Measurements from ENCODE around the gene DSCAML1. TPM values are rescaled to one million over a fixed set of nuclear protein-coding genes. Genes with fewer than 3 reads are reported as not detected.

The DSCAML1 gene
- total and polyA plus RNA-seq, 8 donors = 0.08 to 2.9 (median 0.45) TPM

- intact Hi-C loops (cut with DNase I; ENCODE audit: low total_unique reads) = no loop called here
- H3K4me1 ChIP-seq = no peaks in the 10 kb centered on the region
- H3K9me3 ChIP-seq = peaks cover 0 to 18% (median 9%) of the 10 kb centered on the region in 4 donors
- no peak for DNase-seq
- WGBS, 5 donors = 20 to 39% (median 31%) methylated on average over 4 of the region's 4 CpGs
- peaks cover 0 to 16% (median 0%) of the 10 kb centered on the region in 3 donors for H3K27me3 ChIP-seq
- H3K4me3 ChIP-seq = no peak overlapping the region
- no peaks in the 10 kb centered on the region for H3K36me3 ChIP-seq
- H3K27ac ChIP-seq = no peak overlapping the region
- TF ChIP-seq POLR2AphosphoS5 (IDR thresholded peaks at IDR 0.05) (no peak), POLR2A (IDR thresholded peaks at IDR 0.05) (no peak)
These were observed 176.9 kb downstream of the DSCAML1 start for GRCh38 chr11:117620086-117620485.

- intact Hi-C loops (cut with DNase I; ENCODE audit: low total_unique reads) = no loop called here
- H3K27me3 ChIP-seq = peaks cover 0 to 21% (median 0%) of the 10 kb centered on the region in 3 donors
- H3K4me3 ChIP-seq = no peak overlapping the region
- no peak for TF ChIP-seq POLR2A (IDR thresholded peaks at IDR 0.05)
- H3K9me3 ChIP-seq = peaks cover 0 to 18% (median 9%) of the 10 kb centered on the region in 4 donors
- H3K4me1 ChIP-seq = no peaks in the 10 kb centered on the region
- H3K36me3 ChIP-seq = no peaks in the 10 kb centered on the region
- H3K27ac ChIP-seq = no peak overlapping the region
- 82 to 94% (median 89%) methylated on average over 4 of the region's 4 CpGs for WGBS, 5 donors
- DNase-seq = no peak
These were observed 177.4 kb downstream of the DSCAML1 start for GRCh38 chr11:117619661-117620060.

DNA sequence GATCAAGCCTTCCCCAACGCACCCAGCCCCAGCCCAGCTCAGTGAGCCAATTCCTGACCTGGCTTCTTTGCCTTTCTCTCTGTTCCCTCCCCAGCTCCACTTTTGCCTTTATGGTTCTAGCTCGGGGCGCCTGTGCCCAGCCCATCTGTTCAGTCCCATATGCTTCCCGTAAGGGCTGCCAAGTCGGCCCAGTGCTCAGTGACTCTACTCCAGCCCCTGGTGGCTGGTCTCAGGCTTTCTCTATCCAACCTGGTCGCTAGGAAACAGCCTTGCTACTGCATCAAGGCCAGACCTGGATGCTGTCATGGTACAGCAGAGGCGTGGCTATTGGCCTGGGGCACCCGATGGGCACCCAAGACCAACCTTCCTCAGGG is 178.0 kb downstream of the DSCAML1 start:
- peaks cover 0 to 28% (median 0%) of the 10 kb centered on the region in 3 donors for H3K27me3 ChIP-seq
- peaks cover 0 to 18% (median 11%) of the 10 kb centered on the region in 4 donors for H3K9me3 ChIP-seq
- no peaks in the 10 kb centered on the region for H3K4me1 ChIP-seq
- peak in 1 of 2 donors; percentile 60 for DNase-seq
- no peak overlapping the region for H3K4me3 ChIP-seq
- no peak overlapping the region for H3K27ac ChIP-seq
- TF ChIP-seq, protein P1, sequence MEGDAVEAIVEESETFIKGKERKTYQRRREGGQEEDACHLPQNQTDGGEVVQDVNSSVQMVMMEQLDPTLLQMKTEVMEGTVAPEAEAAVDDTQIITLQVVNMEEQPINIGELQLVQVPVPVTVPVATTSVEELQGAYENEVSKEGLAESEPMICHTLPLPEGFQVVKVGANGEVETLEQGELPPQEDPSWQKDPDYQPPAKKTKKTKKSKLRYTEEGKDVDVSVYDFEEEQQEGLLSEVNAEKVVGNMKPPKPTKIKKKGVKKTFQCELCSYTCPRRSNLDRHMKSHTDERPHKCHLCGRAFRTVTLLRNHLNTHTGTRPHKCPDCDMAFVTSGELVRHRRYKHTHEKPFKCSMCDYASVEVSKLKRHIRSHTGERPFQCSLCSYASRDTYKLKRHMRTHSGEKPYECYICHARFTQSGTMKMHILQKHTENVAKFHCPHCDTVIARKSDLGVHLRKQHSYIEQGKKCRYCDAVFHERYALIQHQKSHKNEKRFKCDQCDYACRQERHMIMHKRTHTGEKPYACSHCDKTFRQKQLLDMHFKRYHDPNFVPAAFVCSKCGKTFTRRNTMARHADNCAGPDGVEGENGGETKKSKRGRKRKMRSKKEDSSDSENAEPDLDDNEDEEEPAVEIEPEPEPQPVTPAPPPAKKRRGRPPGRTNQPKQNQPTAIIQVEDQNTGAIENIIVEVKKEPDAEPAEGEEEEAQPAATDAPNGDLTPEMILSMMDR (IDR thresholded peaks at IDR 0.05) = no peak
- no peak for TF ChIP-seq POLR2A (IDR thresholded peaks at IDR 0.05)
- H3K36me3 ChIP-seq = no peaks in the 10 kb centered on the region
- 58 to 71% (median 62%) methylated on average over 8 of the region's 8 CpGs for WGBS, 5 donors
- intact Hi-C loops (cut with DNase I; ENCODE audit: low total_unique reads) = no loop called here

GRCh38 chr11:117618302-117618981 is 178.6 kb downstream of the DSCAML1 start:
- no peak overlapping the region for H3K27ac ChIP-seq
- peaks cover 0 to 18% (median 11%) of the 10 kb centered on the region in 4 donors for H3K9me3 ChIP-seq
- no peaks in the 10 kb centered on the region for H3K4me1 ChIP-seq
- no peak overlapping the region for H3K4me3 ChIP-seq
- intact Hi-C loops (cut with DNase I; ENCODE audit: low total_unique reads) = no loop called here
- TF ChIP-seq POLR2AphosphoS5 (IDR thresholded peaks at IDR 0.05) (no peak), POLR2A (IDR thresholded peaks at IDR 0.05) (no peak), EP300 (IDR thresholded peaks at IDR 0.05) (no peak)
- TF ChIP-seq, protein P1 (IDR thresholded peaks at IDR 0.05) = no peak
- no peak for DNase-seq
- 70 to 89% (median 76%) methylated on average over 5 of the region's 5 CpGs for WGBS, 5 donors
- no peaks in the 10 kb centered on the region for H3K36me3 ChIP-seq
- H3K27me3 ChIP-seq = peaks cover 0 to 33% (median 0%) of the 10 kb centered on the region in 3 donors

DNA sequence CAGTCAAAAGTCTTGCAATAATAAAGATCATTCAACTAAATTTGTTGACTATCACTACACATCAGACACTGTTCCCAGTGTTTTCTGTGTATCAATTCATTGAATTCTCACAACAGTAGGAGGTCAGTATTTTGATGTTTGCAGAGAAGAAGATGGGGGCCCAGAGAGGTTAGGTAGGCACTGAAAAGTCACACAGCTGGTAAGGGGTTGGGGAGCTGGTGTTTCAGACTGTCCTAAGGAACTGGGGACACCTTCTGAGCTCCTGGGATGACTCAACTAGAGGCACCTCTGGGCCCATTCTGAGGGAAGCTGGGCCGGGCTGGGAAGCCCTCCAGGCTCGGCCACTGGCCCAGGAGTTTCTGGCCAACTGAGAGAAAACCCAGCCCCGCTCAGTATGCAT is 180.0 kb downstream of the DSCAML1 start:
- DNase-seq = no peak
- intact Hi-C loops (cut with DNase I; ENCODE audit: low total_unique reads) = no loop called here
- H3K27me3 ChIP-seq = peaks cover 0 to 42% (median 0%) of the 10 kb centered on the region in 3 donors
- H3K36me3 ChIP-seq = no peaks in the 10 kb centered on the region
- no peak overlapping the region for H3K4me3 ChIP-seq
- H3K27ac ChIP-seq = no peak overlapping the region
- peaks cover 0 to 12% (median 6%) of the 10 kb centered on the region in 4 donors for H3K9me3 ChIP-seq
- H3K4me1 ChIP-seq = no peaks in the 10 kb centered on the region
- WGBS, 5 donors = 71 to 92% (median 76%) methylated on average over 3 of the region's 3 CpGs
- TF ChIP-seq POLR2A (IDR thresholded peaks at IDR 0.05) = no peak
- TF ChIP-seq, protein P1 (IDR thresholded peaks at IDR 0.05) = no peak
- no peak for TF ChIP-seq EP300 (IDR thresholded peaks at IDR 0.05)
- no peak for TF ChIP-seq POLR2AphosphoS5 (IDR thresholded peaks at IDR 0.05)
